DND-41 (cell line): Measurements from ENCODE around the gene ARRDC1.

Experiments
- CTCF ChIP-seq: IDR thresholded peaks from 2 replicates; pipeline ENCODE4 v1.5.1; 2012; ENCODE audit warnings: borderline replicate concordance, low read length, moderate library complexity, mild to moderate bottlenecking; ENCODE audit not compliant: poor library complexity, severe bottlenecking; ENCODE audit errors: extremely low read depth
- EZH2 ChIP-seq: IDR thresholded peaks from 3 replicates; pipeline ENCODE4 v1.6.1; 2012; ENCODE audit warnings: borderline replicate concordance, low read depth, mild to moderate bottlenecking, moderate library complexity, low read length, inconsistent platforms; ENCODE audit not compliant: severe bottlenecking

GRCh38 chr9:137603879-137604278, 1.6 kb upstream of the ARRDC1 start:
- TF ChIP-seq CTCF, result no peak
- no peak for TF ChIP-seq EZH2
